A549 (cell line): Measurements from ENCODE around the gene DLG2. TPM values are rescaled to one million over a fixed set of nuclear protein-coding genes. Genes with fewer than 3 reads are reported as not detected.

Experiments used
- ATAC-seq, 2 experiments: fragments of 200-7000 bp in 1 of 2; fragments of >200 bp in 1 of 2; cut with Nextera tagmentation in 1 of 2; cut with Tn5 transposase in 1 of 2; 3 replicates each; pipeline versions ENCODE4 v1.8.0 to v1.9.1; 2018 to 2020; ENCODE audit warnings: mild to moderate bottlenecking in 1 of 2, moderate library complexity in 1 of 2
- CTCF ChIA-PET: fragments of 300-600 bp; sonication (Branson Sonifier 250); formaldehyde crosslinking; extraction: SDS; loops from one replicate; lab custom pipeline; 2021; ENCODE audit warnings: antibody characterized with exemption, inconsistent platforms; lab: Yijun Ruan, JAX
- POLR2A ChIA-PET: fragments of 350-600 bp; formaldehyde crosslinking; extraction: SDS; loops from one replicate; lab custom pipeline; 2021; ENCODE audit warnings: antibody characterized with exemption, inconsistent platforms; lab: Yijun Ruan, JAX
- DNase-seq, 2 experiments: peaks; one replicate each; pipeline versions ENCODE4 v3.0.0 to v3.0.0-alpha.2; 2011 to 2016; ENCODE audit warnings: low read depth in 1 of 2, low spot score in 1 of 2
- FAIRE-seq: peaks from 2 replicates; lab custom pipeline; 2011; peaks lifted over from hg19 to GRCh38; lab: Jason Lieb, UNC
- H3K27ac ChIP-seq, 2 experiments: fragments of >200 bp; sonication (Bioruptor Twin); formaldehyde crosslinking; 3 replicates each; pipeline ENCODE4 v1.5.1; 2016 to 2017
- H3K4me1 ChIP-seq: fragments of >200 bp; sonication (Bioruptor Twin); formaldehyde crosslinking; 3 replicates; pipeline ENCODE4 v1.6.1; 2016
- H3K4me2 ChIP-seq: fragments of >200 bp; sonication (Bioruptor Twin); formaldehyde crosslinking; 3 replicates; pipeline ENCODE4 v1.6.1; 2016
- H3K4me3 ChIP-seq: fragments of >200 bp; sonication (Bioruptor Twin); formaldehyde crosslinking; 3 replicates; pipeline ENCODE4 v1.5.1; 2016
- H3K9me3 ChIP-seq: fragments of >200 bp; sonication (Bioruptor Twin); formaldehyde crosslinking; 3 replicates; pipeline ENCODE4 v1.6.1; 2016
- CBX2 ChIP-seq: fragments of 200-600 bp; sonication (generic); IDR thresholded peaks from 2 replicates; pipeline ENCODE4 v1.6.1; 2016; ENCODE audit warnings: low read depth, mild to moderate bottlenecking, borderline replicate concordance
- CTCF ChIP-seq: fragments of >200 bp; sonication (Bioruptor Twin); formaldehyde crosslinking; IDR thresholded peaks from 3 replicates; pipeline ENCODE4 v1.5.1; 2016
- E2F6 ChIP-seq: IDR thresholded peaks from 2 replicates; pipeline ENCODE4 v1.6.1; 2012; ENCODE audit warnings: low read depth, borderline replicate concordance
- EHF ChIP-seq: fragments of 250-450 bp; sonication (Bioruptor Pico); IDR thresholded peaks from 2 replicates; pipeline ENCODE4 v1.5.0; 2020; ENCODE audit warnings: mild to moderate bottlenecking
- EHMT2 ChIP-seq: fragments of 200-600 bp; sonication (generic); IDR thresholded peaks from 2 replicates; pipeline ENCODE4 v1.6.1; 2016; ENCODE audit warnings: antibody characterized with exemption, low read depth, mild to moderate bottlenecking, moderate library complexity
- ESRRA ChIP-seq: fragments of 150-350 bp; IDR thresholded peaks from 2 replicates; pipeline ENCODE4 v1.6.1; 2014; ENCODE audit warnings: mild to moderate bottlenecking, low read length, borderline replicate concordance
- FOSL2 ChIP-seq, 2 experiments: fragments of 450-650 bp in 1 of 2; fragments of >200 bp in 1 of 2; sonication (Bioruptor Twin) in 1 of 2; formaldehyde crosslinking; IDR thresholded peaks; 2 replicates each; pipeline versions ENCODE4 v1.5.0 to v1.6.1; 2016 to 2020; ENCODE audit warnings: mild to moderate bottlenecking in 1 of 2, moderate library complexity in 1 of 2
- HDAC2 ChIP-seq: fragments of 200-600 bp; sonication (generic); IDR thresholded peaks from 2 replicates; pipeline ENCODE4 v1.6.1; 2016
- MAZ ChIP-seq: fragments of 150-350 bp; IDR thresholded peaks from 2 replicates; pipeline ENCODE4 v1.6.1; 2014; ENCODE audit warnings: antibody characterized with exemption, low read depth, low read length, borderline replicate concordance
- MYC ChIP-seq: IDR thresholded peaks from 2 replicates; pipeline ENCODE4 v1.6.1; 2012; ENCODE audit warnings: mild to moderate bottlenecking, inconsistent platforms, low read length, improper control_type of control experiment, borderline replicate concordance
- PBX3 ChIP-seq: IDR thresholded peaks from 2 replicates; pipeline ENCODE4 v1.6.1; 2012
- RARB ChIP-seq: fragments of 250-450 bp; sonication (Bioruptor Pico); IDR thresholded peaks from 2 replicates; pipeline ENCODE4 v1.8.0; 2021; ENCODE audit warnings: mild to moderate bottlenecking, moderate library complexity
- REST ChIP-seq: fragments of 200-600 bp; sonication (generic); IDR thresholded peaks from 2 replicates; pipeline ENCODE4 v1.6.1; 2016; ENCODE audit warnings: antibody characterized with exemption, mild to moderate bottlenecking, moderate library complexity
- RFX5 ChIP-seq: fragments of 450-650 bp; IDR thresholded peaks from 2 replicates; pipeline ENCODE4 v1.7.1; 2014; ENCODE audit warnings: antibody characterized with exemption, mild to moderate bottlenecking, moderate library complexity
- SMC3 ChIP-seq: fragments of >200 bp; sonication (Bioruptor Twin); formaldehyde crosslinking; IDR thresholded peaks from 3 replicates; pipeline ENCODE4 v1.6.1; 2018; ENCODE audit warnings: inconsistent platforms
- SREBF2 ChIP-seq: fragments of 450-650 bp; IDR thresholded peaks from 2 replicates; pipeline ENCODE4 v1.6.1; 2014; ENCODE audit warnings: mild to moderate bottlenecking, moderate library complexity
- TP53 ChIP-seq: fragments of 250-450 bp; sonication (Bioruptor Pico); IDR thresholded peaks from 2 replicates; pipeline ENCODE4 v1.5.0; 2021; ENCODE audit warnings: mild to moderate bottlenecking, moderate library complexity
- ZC3H11A ChIP-seq: fragments of 450-650 bp; IDR thresholded peaks from 2 replicates; pipeline ENCODE4 v1.6.1; 2014; ENCODE audit warnings: antibody characterized with exemption, mild to moderate bottlenecking
- ZFP36 ChIP-seq: fragments of 450-650 bp; IDR thresholded peaks from 2 replicates; pipeline ENCODE4 v1.6.1; 2014; ENCODE audit warnings: borderline replicate concordance; ENCODE audit not compliant: partially characterized antibody
- WGBS: methylation state at CpG from one replicate; pipeline ENCODE4 v1.1.6; 2017; ENCODE audit errors: missing lambda C conversion rate; 5-methylcytosine and 5-hydroxymethylcytosine counted together
- polyA plus RNA-seq, 4 experiments: library from polyadenylated mRNA; depleted of rRNA in 3 of 4; stranded (reverse); fragments of >200 nt; fragmentation: RNase III in 1 of 4; extraction: RNeasy Plus Mini Kit Qiagen cat#74134 plus additional on column Dnase treatment in 1 of 4; gene quantifications; 2 replicates in 3 of 4; 3 replicates in 1 of 4; pipeline ENCODE4 v1.2.3, GENCODE V29; 2011 to 2017

The DLG2 gene
- polyA plus RNA-seq, 2 of the 4 experiments (the other 2 are of a cell fraction), result 0.26 to 0.79 TPM

GRCh38 chr11:84144531-84144930, 1482.6 kb downstream of the DLG2 start:
- Histone ChIP-seq H3K27ac (no peak overlapping the region), H3K4me3 (no peak overlapping the region), H3K4me2 (no peak overlapping the region), H3K4me1 (no peaks in the 10 kb centered on the region), H3K9me3 (no peaks in the 10 kb centered on the region)
- TF ChIP-seq EHMT2 (no peak), ESRRA (no peak), SMC3 (no peak), E2F6 (no peak), EHF (CRISPR knock-in tag) (no peak), CBX2 (no peak)
- no peak for FAIRE-seq
- ATAC-seq, result no peak
- CTCF ChIA-PET, result no interaction called here
- POLR2A ChIA-PET, result no interaction called here
- no peak for DNase-seq

- no peaks in the 10 kb centered on the region for H3K4me1 ChIP-seq
- H3K27ac ChIP-seq, result no peak overlapping the region
- 49% methylated on average over 3 of the region's 3 CpGs for WGBS
- ATAC-seq, result no peak
- no peak for FAIRE-seq
- CTCF ChIA-PET, result no interaction called here
- no peaks in the 10 kb centered on the region for H3K9me3 ChIP-seq
- POLR2A ChIA-PET, result no interaction called here
- no peak for DNase-seq
- no peak overlapping the region for H3K4me3 ChIP-seq
- no peak overlapping the region for H3K4me2 ChIP-seq
- TF ChIP-seq CTCF (no peak), RFX5 (no peak), PBX3 (no peak), MYC (no peak), ZC3H11A (no peak), ZFP36 (no peak), CBX2 (no peak), HDAC2 (no peak)
These were observed 1484.7 kb downstream of the DLG2 start for GRCh38 chr11:84142411-84142810.

- WGBS, result 6% methylated on average over 4 of the region's 4 CpGs
- no peak for ATAC-seq
- DNase-seq, result no peak
- no peaks in the 10 kb centered on the region for H3K4me1 ChIP-seq
- TF ChIP-seq REST, result no peak
- no peak for TF ChIP-seq TP53 (CRISPR knock-in tag)
- TF ChIP-seq ESRRA, result no peak
- TF ChIP-seq SREBF2, result no peak
- no peak for TF ChIP-seq MAZ
- no peak for TF ChIP-seq RARB (CRISPR knock-in tag)
- TF ChIP-seq FOSL2 (IDR thresholded peaks at IDR 0.05), result no peak
- no peak for TF ChIP-seq FOSL2 (CRISPR knock-in tag; IDR thresholded peaks at IDR 0.05)
- ChIA-PET CTCF (no interaction called here), POLR2A (no interaction called here)
- no peak overlapping the region for H3K27ac ChIP-seq
- no peaks in the 10 kb centered on the region for H3K9me3 ChIP-seq
- no peak overlapping the region for H3K4me2 ChIP-seq
- FAIRE-seq, result no peak
- H3K4me3 ChIP-seq, result no peak overlapping the region
These were observed 1486.6 kb downstream of the DLG2 start for GRCh38 chr11:84140386-84141169.
